HG03066 (cell line): ENCODE data around the gene ADSS2.
"Not testable (repeated sequence)": the region's sequence is repeated elsewhere in the genome, so short reads cannot be mapped to it uniquely, and the experiment has no call there.

ENCODE experiments used
- ATAC-seq: cut with Tn5 transposase; IDR thresholded peaks from one replicate; pipeline ENCODE4 v1.9.1; 2021; ENCODE audit warnings: low read depth; ENCODE audit not compliant: unreplicated experiment

ADSS2 gene

GRCh38 chr1:244368279-244368678, 83.4 kb downstream of the ADSS2 start:
- no peak for ATAC-seq

- no peak for ATAC-seq
Measured at GRCh38 chr1:244367399-244368114, 84.2 kb downstream of the ADSS2 start.

GRCh38 chr1:244365809-244366208, 85.9 kb downstream of the ADSS2 start:
- ATAC-seq = no peak

GRCh38 chr1:244365262-244365661, 86.4 kb downstream of the ADSS2 start:
- ATAC-seq = not testable (repeated sequence)

- ATAC-seq = no peak
Measured at GRCh38 chr1:244362476-244362875, 89.2 kb downstream of the ADSS2 start.

- ATAC-seq = no peak
Measured at GRCh38 chr1:244361764-244362473, 89.8 kb downstream of the ADSS2 start.
